Inflammatory macrophage (primary cell): ENCODE data around the gene TMEM225.
"Not testable (repeated sequence)": the region's sequence is repeated elsewhere in the genome, so short reads cannot be mapped to it uniquely, and the experiment has no call there.

Experiments
- DNase-seq, 2 donors: peaks; one replicate each; pipeline ENCODE4 v3.0.0-alpha.2; 2020 to 2022
- total RNA-seq, 18 experiments: gene quantifications; one replicate each; lab custom pipeline; 2026; ENCODE audit warnings: mixed read lengths in 6 of 18, inconsistent platforms in 2 of 18; lab: John Stamatoyannopoulos, UW

The TMEM225 gene
- total RNA-seq: 0 reads per million in 18 experiments

- DNase-seq: no peak
These were observed at the start of gene TMEM225 for GRCh38 chr11:123885570-123885969. Gene TMEM225, minus strand, starts transcription at chr11:123885670. Its CDS starts 245 bp downstream, at chr11:123885425.

GRCh38 chr11:123924027-123924426 is 38.6 kb upstream of the TMEM225 start:
- DNase-seq: no peak

- no peak for DNase-seq
These were observed 35.5 kb upstream of the TMEM225 start for GRCh38 chr11:123920943-123921342.

GRCh38 chr11:123905826-123906225 is 20.4 kb upstream of the TMEM225 start:
- no peak for DNase-seq

- DNase-seq: no peak
These were observed 19.5 kb upstream of the TMEM225 start for GRCh38 chr11:123904932-123905331.

GRCh38 chr11:123903932-123904331 is 18.5 kb upstream of the TMEM225 start:
- no peak for DNase-seq

- no peak for DNase-seq
These were observed 16.4 kb upstream of the TMEM225 start, which contains the start of gene OR8D4 for GRCh38 chr11:123901867-123902266. Gene OR8D4, plus strand, starts transcription at chr11:123902167. Its CDS starts 4,265 bp downstream, at chr11:123906432.

GRCh38 chr11:123899792-123900191 is 14.3 kb upstream of the TMEM225 start:
- DNase-seq: no peak

- no peak for DNase-seq
These were observed 6.6 kb upstream of the TMEM225 start for GRCh38 chr11:123892031-123892430.

- no peak for DNase-seq
These were observed 4.6 kb downstream of the TMEM225 start for GRCh38 chr11:123880912-123881311.

- DNase-seq: not testable (repeated sequence)
These were observed 17.7 kb downstream of the TMEM225 start for GRCh38 chr11:123867795-123868194.

GRCh38 chr11:123865293-123865692 is 20.2 kb downstream of the TMEM225 start:
- DNase-seq: not testable (repeated sequence)

- DNase-seq: no peak
These were observed 25.7 kb downstream of the TMEM225 start for GRCh38 chr11:123859731-123860130.

- no peak for DNase-seq
These were observed 29.0 kb downstream of the TMEM225 start for GRCh38 chr11:123856444-123856843.

- no peak for DNase-seq
These were observed 32.4 kb downstream of the TMEM225 start for GRCh38 chr11:123853038-123853437.

GRCh38 chr11:123852321-123852720 is 33.1 kb downstream of the TMEM225 start:
- no peak for DNase-seq

- no peak for DNase-seq
These were observed 34.4 kb downstream of the TMEM225 start for GRCh38 chr11:123851110-123851509.

GRCh38 chr11:123841174-123841573 is 44.3 kb downstream of the TMEM225 start:
- DNase-seq: no peak

GRCh38 chr11:123839131-123839530 is 46.3 kb downstream of the TMEM225 start:
- DNase-seq: no peak

- DNase-seq: no peak
These were observed 46.8 kb downstream of the TMEM225 start for GRCh38 chr11:123838659-123839058.

- no peak for DNase-seq
These were observed 47.3 kb downstream of the TMEM225 start for GRCh38 chr11:123838199-123838598.

GRCh38 chr11:123833095-123833494 is 52.4 kb downstream of the TMEM225 start:
- DNase-seq: no peak
